ENCODE data around the gene EYA2.

Gene EYA2

DNA sequence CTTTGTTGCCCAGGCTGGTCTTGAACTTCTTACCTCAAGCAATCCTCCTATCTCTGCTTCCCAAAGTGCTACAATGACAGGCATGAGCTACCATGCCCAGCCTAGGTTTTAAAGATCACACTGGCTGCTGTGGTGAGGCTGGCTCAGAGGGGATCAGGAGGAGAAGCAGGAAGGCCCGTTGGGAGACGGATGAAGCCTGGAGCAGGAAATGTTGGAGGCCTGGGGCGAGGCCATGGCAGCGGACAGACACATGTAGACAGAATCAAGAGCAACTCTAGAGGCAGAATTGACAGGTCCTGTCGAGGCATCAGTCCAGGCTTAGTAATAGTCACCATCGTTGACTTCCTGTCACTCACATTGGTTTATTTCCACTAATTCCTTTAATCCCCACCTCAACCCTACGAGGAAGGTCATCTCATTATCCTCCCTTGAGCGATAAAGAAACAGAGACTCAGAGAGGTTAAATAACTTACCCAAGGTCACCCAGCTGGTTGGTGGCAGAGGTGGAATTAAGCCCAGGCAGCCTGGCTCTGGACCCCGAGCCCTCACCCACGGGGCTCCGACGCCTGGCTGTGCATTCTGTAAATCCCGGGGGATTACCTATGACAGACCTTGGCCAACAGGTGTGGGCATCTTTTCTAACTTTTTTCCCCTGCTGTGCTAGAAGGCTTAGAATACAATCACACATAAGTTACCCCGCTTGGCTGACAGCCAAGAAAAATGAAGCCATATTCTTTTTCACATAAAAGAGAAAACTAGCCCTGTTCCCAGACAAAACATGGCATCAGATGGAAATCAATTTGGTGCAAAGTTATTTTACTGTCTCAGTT, 113.4 kb downstream of the EYA2 start:
- no peak for DNase-seq (ENCODE audit: low spot score)

DNA sequence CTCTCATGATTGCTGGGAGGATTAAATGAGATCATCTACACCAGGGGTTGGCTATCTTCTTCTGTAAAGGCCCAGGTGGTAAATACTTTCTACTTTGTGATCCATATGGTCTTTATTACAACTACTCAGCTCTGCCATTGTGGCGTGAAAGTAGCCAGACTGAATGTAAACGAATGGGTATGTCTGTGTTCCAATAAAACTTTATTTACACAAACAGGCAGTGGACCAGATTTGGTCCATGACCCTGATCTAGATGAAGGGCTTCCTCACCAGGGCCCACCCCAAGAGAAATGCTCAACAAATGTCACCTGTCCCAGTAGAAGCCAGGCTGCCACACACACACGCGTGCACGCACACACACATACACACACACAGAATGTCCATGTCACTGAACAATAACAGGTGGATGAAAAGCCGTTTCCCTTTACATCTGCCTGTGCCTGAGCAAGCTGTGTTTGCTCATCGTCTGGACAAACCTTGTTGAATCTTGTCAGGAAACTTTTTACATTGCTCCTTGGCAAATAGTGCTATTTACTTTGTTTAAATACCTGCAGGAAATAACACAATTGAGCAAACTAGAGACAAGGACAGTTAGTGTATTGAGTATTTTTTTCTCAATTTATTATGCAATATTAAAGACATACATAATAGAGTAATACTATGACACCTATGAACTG, 114.3 kb downstream of the EYA2 start:
- DNase-seq (ENCODE audit: low spot score): no peak

DNA sequence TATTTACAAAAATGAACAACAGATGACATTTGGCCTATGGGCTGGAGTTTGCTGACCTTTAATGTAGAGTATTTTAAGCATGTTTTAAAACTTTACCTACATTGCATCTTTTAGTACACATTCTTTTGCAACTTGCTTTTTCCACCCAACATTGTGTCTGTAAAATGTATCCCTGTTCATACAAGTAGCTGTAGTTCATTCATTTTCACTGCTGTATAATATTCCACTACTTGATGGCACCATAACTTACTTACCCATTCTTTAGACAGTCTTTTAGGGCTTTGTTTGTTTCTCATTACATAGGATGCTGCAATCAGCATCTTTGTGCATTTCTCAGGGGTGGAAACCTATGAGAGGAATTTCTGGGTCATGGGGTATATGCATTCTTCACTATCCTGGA, 115.1 kb downstream of the EYA2 start:
- DNase-seq (ENCODE audit: low spot score): no peak

DNA sequence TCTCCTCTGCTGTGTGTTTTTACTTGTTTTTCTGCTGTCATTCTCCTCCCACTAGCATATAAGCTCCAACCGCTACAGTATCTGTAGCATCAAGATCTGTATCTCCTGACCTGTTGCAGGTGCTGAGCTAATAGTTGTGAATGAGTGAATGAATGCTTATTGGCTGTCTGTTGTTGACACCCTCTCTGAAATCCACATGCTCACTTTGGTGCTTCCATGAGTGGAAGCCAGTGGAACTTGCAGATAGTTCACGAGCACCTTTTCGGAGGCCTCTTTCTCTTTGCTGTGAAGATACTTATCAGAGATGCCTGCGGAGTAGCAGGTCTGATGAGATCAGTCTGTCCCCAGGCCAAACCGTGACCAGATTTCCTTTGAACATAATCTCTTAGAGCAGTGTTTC, 117.3 kb downstream of the EYA2 start:
- no peak for DNase-seq (ENCODE audit: low spot score)

DNA sequence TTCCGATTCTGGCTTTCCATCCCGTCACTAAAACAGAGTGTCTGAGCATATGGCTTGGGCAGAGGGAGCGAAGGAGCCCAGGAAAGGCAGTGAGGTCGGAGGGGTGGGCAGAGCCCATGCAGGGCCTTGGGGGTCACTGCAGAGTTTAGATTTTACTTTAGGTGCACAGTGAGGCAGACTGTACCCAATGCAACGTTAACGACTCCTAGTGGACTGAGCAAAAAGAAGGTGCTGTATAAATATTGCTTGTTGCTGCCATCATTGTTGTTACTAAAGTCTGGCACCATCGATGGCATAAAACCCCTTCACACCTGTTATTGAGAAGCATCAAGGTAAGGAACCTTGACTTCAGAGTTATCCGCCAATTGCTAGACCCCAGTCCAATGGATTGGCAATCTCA, 119.0 kb downstream of the EYA2 start:
- DNase-seq (ENCODE audit: low spot score): no peak

DNA sequence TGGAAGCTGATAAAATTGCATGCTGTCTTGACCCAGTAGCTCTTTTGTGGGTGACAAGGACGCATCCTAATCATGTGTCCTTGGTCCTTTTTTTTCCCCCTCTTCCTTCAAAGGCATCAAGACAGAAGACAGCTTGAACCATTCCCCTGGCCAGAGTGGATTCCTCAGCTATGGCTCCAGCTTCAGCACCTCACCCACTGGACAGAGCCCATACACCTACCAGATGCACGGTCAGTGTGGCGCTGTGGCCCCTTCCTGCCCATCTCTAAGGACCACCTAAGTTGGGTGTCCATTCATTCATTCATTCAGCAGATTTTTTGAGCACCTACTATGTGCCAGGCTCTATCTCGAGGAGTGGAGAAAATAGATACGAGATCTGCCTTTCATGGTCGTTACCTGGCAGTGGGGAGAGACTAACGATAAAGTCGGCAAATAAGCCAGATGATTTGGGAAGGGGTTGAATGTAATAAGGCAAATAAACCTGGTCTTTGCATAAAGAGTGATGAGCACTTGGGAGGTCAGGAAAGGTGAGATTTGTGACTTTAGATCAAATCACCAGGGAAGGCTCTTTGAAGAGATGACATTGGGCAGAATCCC, 121.5 kb downstream of the EYA2 start:
- no peak for DNase-seq (ENCODE audit: low spot score)

DNA sequence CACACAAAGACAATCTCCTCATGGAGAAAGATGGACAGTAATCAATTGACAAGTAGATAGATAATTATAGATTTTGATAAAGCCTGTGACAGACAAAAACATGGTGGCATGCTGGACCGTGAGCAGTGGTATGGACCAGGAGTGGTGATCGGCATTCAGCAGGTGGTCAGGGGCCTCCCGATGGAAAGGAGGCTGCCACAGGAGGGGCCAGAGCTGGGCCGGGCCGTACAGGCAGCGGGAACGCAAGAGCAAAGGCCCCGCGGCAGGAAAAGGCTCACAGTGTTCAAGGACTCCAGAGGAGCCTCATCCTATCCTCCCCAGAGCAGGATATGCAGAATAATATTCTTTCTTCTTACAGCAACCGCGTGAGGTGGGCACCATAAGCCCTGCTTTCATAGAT, 123.7 kb downstream of the EYA2 start:
- no peak for DNase-seq (ENCODE audit: low spot score)

DNA sequence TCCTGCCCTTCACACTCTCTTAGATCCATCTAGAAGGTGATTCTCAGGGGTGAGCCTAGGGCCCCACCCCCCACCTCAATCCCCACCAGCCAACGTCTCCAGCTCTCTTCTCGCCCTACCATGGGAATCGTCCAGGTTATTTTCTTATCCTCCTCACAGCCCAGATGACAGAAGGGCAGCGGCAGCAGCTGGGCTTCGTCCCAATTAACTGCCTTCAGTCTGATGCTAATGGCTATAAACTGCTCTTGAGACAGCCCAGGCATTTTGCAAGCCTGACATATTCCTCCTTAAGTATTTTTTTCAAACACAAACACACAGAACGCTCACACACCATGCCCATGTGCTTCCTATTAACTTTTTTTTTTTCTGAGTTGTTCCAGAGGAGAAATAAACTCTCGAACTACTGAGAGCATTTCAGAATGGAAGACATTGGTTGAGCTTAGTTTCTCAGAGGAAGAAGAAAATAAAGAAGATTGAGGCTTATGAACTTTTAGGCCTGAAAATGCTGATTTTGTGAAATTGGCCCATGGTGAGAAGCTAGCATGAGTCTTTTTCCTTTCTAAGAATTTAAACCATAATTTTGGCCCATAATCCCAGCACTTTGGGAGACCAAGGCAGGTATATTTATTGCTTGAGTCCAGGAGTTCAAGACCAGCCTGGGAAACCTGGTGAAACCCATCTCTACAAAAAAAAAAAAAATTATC, 124.6 kb downstream of the EYA2 start:
- no peak for DNase-seq (ENCODE audit: low spot score)

DNA sequence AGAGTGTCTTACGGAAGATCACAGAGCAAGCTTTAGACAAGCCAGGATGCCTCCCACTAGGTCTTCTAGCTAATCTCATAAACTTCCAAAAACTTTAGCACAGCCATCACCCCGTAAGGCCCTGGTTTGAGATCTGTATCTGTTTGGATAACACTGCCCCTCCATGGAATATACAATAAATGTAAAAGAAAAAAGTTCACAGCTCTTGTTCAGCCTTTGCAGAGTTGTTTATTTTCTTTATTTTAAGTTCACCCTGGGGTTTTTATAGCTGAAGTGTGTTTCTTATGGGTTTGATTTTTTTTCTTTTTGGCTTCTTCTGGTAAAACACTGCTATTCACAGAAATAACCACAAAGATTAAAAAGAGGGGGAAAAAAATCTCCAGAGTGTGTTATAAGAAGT, 125.6 kb downstream of the EYA2 start:
- no peak for DNase-seq (ENCODE audit: low spot score)

DNA sequence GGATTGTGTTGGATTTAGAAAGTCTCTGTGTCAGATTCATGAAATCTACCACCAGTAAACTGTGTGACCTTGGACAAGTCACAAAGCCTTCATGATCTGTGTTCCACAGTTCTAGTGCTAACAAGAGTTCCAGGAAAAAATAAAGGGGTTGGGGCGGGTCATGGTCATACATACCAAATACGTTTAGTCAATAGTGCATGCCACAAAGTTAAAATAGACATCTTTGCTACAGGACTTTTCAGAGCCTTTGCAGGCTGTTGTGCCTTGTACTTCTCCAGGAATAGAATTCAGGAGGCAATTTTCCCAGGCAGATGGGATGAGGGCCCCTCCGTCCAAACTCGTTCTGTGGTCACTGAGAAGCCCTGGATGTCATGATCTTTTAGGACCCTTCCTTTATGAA, 127.2 kb downstream of the EYA2 start:
- no peak for DNase-seq (ENCODE audit: low spot score)

DNA sequence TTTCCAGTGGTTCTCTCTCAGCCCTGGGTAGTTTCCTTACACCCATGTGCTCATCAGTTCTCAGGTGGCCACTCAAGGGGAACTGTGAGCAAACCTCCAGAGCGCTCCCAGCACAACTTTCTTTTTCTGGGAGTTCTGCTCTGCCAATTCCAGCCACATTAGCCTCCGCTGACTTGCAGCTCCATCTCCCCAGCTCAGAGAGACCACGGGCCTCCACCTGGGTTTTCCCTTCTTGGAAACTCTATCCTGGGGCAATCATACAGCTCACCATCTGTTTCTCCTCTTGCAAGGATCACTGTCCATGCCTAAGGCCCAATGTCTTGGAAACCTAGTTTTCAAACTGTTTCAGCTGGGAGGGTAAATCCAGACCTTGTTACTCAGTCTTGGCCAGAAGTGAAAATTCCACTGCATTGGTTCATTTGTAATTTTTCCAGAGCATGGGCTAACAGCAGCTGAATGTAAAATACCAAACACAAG, 129.9 kb downstream of the EYA2 start:
- no peak for DNase-seq (ENCODE audit: low spot score)

DNA sequence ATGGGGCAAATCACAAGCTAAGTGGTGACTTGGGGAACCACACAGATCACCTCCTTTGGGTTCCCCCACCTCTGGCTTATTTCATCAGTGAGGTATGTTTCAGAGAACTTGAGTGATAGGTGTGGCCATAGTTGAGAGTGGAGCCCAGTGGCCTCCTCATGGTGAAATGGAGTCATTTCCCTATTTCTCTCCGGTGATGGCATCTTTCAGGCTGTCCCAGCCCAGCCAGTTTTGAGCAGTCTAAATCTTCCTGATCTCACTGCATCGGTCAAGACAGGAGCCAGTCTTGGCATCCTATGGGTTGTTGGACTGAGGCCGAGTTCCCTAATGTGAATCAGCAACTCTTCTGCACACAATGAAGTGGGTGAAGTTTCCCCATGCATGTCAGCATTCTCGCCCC, 132.4 kb downstream of the EYA2 start:
- no peak for DNase-seq (ENCODE audit: low spot score)

DNA sequence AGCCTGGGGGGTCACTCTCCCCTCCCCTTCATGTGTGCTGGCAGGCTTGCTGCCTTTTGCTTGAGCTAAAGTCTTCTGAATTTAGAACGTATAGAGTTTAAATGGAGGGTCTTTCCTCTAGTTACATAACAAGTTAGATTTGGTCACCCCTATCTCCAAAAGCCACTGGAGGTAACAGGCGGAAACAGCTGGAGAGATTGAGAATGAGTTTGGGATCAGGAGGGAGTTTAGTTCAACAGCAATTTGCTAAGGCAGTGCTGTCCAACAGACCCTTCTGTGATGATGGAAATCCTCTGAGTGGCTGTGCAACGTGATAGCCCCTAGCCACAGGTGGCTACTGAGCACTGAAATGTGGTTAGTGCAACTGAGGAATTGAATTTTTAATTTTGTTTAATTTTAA, 132.8 kb downstream of the EYA2 start:
- DNase-seq (ENCODE audit: low spot score): no peak

DNA sequence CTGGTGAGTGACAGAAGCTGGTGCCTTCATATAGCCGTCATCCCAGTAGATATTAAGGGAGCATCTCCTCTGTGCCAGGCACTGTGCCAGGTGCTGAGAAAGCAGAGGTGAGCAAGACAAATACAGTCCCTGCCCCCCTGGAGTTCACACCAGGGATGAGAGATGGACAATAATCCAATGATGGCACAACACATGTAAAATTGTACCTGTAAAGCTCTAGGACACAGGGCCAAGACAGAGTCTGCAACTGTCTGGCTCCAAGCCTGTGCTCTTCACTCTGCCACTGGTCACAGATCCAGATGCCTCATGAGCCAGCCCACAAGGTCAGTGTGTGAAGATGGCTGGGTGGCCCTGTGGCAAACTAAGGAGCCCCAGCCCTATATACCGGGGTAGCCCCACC, 133.8 kb downstream of the EYA2 start:
- DNase-seq (ENCODE audit: low spot score): no peak

DNA sequence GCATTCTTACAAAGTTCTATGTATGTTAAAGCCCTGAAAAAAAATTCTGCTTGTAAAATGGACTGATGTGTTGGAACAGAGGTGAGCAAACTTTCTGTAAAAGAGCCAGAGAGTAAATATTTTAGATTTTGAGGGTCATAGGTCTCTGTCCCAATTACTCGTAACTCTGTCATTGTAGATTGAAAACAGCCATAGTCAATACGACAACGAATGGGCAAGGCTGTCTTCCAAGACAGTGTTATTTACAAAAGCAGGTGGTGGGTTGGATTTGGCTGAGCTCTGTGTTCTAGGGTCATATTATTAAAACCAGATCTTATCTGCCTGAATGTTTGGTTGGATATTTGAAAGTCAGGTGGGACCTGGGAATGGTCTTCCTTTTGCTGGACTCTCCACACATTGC, 135.2 kb downstream of the EYA2 start:
- no peak for DNase-seq (ENCODE audit: low spot score)

DNA sequence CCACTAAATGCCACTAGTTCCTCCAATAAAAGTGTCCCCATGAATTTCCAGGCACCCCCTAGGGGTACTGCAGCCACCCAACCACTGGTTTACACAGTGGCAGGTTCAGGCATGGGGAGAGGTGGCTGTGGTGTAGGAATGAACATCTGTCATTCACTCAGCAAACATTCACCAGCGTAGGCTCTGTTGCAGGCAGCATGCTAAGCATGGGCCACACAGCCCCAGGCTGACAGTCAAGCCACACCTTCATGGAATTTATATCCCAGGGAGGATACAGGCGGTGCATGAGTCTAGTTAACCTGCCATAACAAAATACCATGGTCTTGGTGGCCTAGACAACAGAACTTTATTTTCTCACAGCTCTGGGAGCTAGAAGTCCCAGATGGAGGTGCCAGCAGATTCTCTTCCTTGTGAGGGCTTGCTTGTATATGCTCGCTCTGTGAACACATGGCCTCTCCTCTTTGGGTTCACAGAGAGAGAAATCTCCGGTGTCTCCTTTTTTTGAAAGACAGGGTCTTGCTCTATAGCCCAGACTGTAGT, 135.7 kb downstream of the EYA2 start:
- no peak for DNase-seq (ENCODE audit: low spot score)

DNA sequence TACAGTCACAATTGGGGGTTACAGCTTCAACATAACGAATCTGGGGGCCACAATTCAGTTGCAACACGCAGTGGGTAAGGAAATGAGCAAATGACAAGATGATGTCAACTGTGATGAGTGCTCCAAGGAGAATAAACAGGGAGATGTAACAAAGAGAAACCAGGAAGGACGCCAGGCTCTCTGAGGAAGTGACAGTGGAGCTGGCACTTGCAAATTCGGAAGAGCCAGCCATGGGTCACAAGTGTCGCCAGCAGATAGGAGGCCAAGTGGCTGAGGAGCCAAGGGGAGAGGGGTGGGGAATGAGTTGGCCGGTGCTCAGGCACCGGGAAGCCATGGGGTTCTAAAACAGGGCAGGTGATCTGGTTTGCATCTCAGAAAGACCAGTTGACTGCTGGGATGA, 136.4 kb downstream of the EYA2 start:
- no peak for DNase-seq (ENCODE audit: low spot score)

DNA sequence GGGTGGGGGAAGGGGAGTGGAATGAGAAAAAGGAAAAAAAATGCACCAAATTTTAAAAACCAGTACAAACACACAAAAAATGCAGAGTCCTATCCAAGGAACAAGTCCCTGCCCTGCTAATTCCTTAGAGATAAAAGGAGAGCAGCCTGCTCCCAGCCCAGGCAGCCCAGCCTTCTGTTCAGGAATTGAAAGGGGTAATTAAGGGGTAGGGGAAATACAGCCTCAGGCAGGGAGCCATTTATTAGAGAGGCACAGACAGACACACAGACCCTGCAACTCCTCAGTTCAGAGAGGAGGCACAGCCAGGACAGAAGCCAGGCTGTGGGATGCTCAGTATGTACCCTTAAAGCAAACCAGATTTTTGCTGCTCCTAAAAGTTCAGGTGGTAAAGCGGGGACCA, 137.2 kb downstream of the EYA2 start:
- no peak for DNase-seq (ENCODE audit: low spot score)

DNA sequence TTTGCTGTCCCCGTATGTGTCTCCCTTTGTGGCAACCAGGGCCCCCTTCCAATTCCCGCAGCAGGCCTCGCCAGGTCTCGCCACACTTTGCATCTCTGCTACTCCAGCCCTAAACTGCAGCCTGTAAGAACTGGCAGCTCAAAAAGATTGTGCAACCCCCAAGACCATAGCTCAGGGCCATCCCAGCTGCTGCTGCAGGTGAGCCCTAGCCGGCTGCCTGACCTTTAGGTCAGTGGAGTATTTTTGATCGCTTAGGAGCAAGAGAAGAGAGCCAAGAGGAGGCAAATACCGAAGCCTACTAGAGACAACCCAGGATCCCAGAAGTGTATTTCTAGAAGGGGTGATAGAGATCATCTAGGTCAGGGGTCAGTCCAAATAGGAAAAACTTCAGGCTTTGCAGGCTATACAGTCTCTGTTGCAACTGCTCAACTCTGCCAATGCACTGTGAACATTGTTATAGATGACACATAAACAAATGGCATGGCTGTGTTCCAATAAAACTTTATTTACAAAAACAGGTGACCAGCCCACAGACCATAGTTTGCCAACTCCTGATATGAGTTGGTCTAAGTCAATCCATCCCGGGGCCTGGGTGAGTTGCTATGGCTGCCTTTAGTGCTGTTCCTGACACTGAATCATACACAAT, 138.4 kb downstream of the EYA2 start:
- no peak for DNase-seq (ENCODE audit: low spot score)

DNA sequence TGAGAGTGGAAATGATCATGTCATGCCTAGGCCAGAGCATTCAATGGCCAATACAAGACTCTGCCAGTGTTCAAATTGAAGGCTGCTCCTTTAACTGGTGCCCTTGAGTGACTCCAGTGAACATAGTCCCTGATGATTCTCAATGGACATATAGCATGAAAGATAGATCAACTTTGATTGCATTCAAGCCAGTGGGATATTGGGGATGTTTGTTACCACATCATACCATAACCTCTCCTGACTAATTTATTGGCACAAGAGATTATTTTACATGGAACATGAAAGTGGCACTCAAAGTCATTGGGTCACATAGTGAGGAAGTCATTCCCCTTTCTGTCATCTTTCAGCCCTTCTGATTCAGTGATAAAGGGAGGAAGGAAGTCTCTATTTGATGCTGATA, 139.0 kb downstream of the EYA2 start:
- DNase-seq (ENCODE audit: low spot score): no peak

DNA sequence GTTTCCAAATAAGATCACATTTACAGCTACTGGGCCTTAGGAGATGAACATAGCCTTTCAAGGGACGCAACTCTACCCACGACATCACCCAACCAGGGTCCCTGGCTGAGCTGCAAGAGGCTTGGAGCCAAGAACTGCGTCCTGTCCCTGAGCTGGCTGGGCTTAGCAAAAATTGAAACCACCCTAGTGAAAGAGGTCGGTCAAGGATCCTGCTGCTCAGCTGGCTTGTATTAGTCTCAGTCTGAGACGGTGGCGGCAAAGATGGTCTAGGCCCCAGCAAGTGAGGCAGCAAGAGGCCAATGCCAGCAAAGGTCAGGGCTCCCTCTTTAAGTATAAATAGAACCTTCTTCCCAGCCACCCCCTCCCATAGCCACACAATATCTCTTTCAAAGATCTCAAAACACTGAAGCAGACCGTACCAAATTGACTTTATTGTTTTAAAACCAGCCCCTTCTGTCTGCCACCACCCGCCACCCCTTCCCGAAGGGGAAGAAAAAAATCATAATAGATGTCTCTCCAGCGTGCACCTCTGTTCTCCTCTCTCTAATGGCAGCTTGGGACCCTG, 140.5 kb downstream of the EYA2 start:
- DNase-seq (ENCODE audit: low spot score): no peak

Data from NAMALWA (cell line).